ENCODE data around the gene L3MBTL4. TPM values are rescaled to one million over a fixed set of nuclear protein-coding genes. Genes with fewer than 3 reads are reported as not detected.

The L3MBTL4 gene
- total and polyA plus RNA-seq, 11 donors, result 0.27 to 3.3 (median 1.2) TPM

GRCh38 chr18:6289843-6290242, 124.9 kb downstream of the L3MBTL4 start:
- WGBS, 4 donors, result 82 to 89% (median 87%) methylated on average over 4 of the region's 4 CpGs
- no peak for ATAC-seq
- DNase-seq, result no peak
- Histone ChIP-seq H3K4me3 (no peak overlapping the region), H3K27ac (no peak overlapping the region), H3K27me3 (no peaks in the 10 kb centered on the region), H3K36me3 (no peaks in the 10 kb centered on the region), H3K4me1 (peaks cover 0 to 12% (median 0%) of the 10 kb centered on the region in 12 donors), H3K9me3 (no peaks in the 10 kb centered on the region)
- no peak for TF ChIP-seq POLR2A (IDR thresholded peaks at IDR 0.05)
- TF ChIP-seq CTCF (IDR thresholded peaks at IDR 0.05), result no peak
- intact Hi-C loops (cut with DNase I), result loop anchor here in 1 of 10 donors (10.0 kb wide), 2 partner anchors 195 to 415 kb away; no protein-coding TSS in a partner anchor

GRCh38 chr18:6286585-6286984, 128.1 kb downstream of the L3MBTL4 start:
- intact Hi-C loops (cut with DNase I), result no loop called here
- H3K27me3 ChIP-seq, result no peaks in the 10 kb centered on the region
- no peak overlapping the region for H3K4me3 ChIP-seq
- no peaks in the 10 kb centered on the region for H3K9me3 ChIP-seq
- ATAC-seq (no peak), DNase-seq (no peak)
- no peak overlapping the region for H3K27ac ChIP-seq
- peaks cover 0 to 4% (median 0%) of the 10 kb centered on the region in 12 donors for H3K4me1 ChIP-seq
- 83 to 89% (median 83%) methylated on average over 4 of the region's 4 CpGs for WGBS, 4 donors
- TF ChIP-seq POLR2A (IDR thresholded peaks at IDR 0.05) (no peak), CTCF (IDR thresholded peaks at IDR 0.05) (no peak)
- H3K36me3 ChIP-seq, result no peaks in the 10 kb centered on the region

GRCh38 chr18:6284761-6285160, 129.9 kb downstream of the L3MBTL4 start:
- Histone ChIP-seq H3K27ac (no peak overlapping the region), H3K4me1 (peaks cover 0 to 4% (median 0%) of the 10 kb centered on the region in 12 donors), H3K9me3 (no peaks in the 10 kb centered on the region), H3K4me3 (no peak overlapping the region), H3K36me3 (no peaks in the 10 kb centered on the region), H3K27me3 (no peaks in the 10 kb centered on the region)
- ATAC-seq, result peak in 1 of 4 donors; percentile 18
- TF ChIP-seq CTCF (IDR thresholded peaks at IDR 0.05) (no peak), POLR2A (IDR thresholded peaks at IDR 0.05) (no peak)
- 94 to 99% (median 98%) methylated on average over 22 of the region's 22 CpGs for WGBS, 4 donors
- intact Hi-C loops (cut with DNase I), result no loop called here
- no peak for DNase-seq

GRCh38 chr18:6284300-6284699, 130.4 kb downstream of the L3MBTL4 start:
- 94 to 97% (median 96%) methylated on average over 21 to 24 of the region's 24 CpGs for WGBS, 4 donors
- peaks cover 0 to under 1% (median 0%) of the 10 kb centered on the region in 12 donors for H3K4me1 ChIP-seq
- no peak overlapping the region for H3K27ac ChIP-seq
- ATAC-seq (no peak), DNase-seq (no peak)
- no peak overlapping the region for H3K4me3 ChIP-seq
- intact Hi-C loops (cut with DNase I), result no loop called here
- TF ChIP-seq CTCF (IDR thresholded peaks at IDR 0.05) (no peak), POLR2A (IDR thresholded peaks at IDR 0.05) (no peak)
- no peaks in the 10 kb centered on the region for H3K9me3 ChIP-seq
- H3K27me3 ChIP-seq, result no peaks in the 10 kb centered on the region
- H3K36me3 ChIP-seq, result no peaks in the 10 kb centered on the region

Data from heart left ventricle (tissue), 16 donors.